ENCODE measurements around the gene RBP3.

DNA sequence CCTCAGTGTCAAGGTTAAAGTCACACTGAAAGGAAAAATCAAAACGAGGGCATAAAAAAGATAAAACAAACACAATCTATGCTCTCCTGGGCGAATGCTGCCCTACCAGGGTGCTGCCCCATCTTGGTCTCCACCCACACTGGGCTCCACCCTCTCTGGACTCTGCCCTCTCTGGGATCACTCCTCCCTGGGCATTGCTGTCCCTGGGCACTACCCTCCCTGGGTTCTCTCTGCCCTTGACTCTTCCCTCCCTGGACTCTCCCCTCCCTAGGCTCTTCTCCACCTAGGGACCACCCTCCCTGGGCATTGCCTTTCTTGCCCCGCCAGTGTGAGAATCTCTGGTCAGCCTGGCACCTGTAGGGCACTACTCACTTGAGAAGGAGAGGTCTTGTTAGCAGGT is 17.4 kb upstream of the RBP3 start:
- TF ChIP-seq, protein P1, sequence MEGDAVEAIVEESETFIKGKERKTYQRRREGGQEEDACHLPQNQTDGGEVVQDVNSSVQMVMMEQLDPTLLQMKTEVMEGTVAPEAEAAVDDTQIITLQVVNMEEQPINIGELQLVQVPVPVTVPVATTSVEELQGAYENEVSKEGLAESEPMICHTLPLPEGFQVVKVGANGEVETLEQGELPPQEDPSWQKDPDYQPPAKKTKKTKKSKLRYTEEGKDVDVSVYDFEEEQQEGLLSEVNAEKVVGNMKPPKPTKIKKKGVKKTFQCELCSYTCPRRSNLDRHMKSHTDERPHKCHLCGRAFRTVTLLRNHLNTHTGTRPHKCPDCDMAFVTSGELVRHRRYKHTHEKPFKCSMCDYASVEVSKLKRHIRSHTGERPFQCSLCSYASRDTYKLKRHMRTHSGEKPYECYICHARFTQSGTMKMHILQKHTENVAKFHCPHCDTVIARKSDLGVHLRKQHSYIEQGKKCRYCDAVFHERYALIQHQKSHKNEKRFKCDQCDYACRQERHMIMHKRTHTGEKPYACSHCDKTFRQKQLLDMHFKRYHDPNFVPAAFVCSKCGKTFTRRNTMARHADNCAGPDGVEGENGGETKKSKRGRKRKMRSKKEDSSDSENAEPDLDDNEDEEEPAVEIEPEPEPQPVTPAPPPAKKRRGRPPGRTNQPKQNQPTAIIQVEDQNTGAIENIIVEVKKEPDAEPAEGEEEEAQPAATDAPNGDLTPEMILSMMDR (tag by site-specific recombination; IDR thresholded peaks at IDR 0.05) = no peak
- TF ChIP-seq KLF17 (tag by site-specific recombination; IDR thresholded peaks at IDR 0.05) (no peak), ZNF776 (tag by site-specific recombination; IDR thresholded peaks at IDR 0.05; ENCODE audit: borderline replicate concordance) (no peak), ZNF324 (tag by site-specific recombination; IDR thresholded peaks at IDR 0.05) (no peak), ZNF2 (tag by site-specific recombination; IDR thresholded peaks at IDR 0.05) (no peak)

Measured in HEK293 (cell line).